Peyer's patch (tissue), 4 donors: ENCODE measurements around the gene FRMD4A. TPM values are rescaled to one million over a fixed set of nuclear protein-coding genes. Genes with fewer than 3 reads are reported as not detected.

Experiments used
- DNase-seq, 3 donors: peaks; one replicate each; pipeline ENCODE4 v3.0.0-alpha.2; 2017 to 2019
- H3K27ac ChIP-seq, 4 donors: fragments of 200-600 bp; sonication (generic); one replicate each; pipeline ENCODE4 v1.5.1; 2016 to 2019
- H3K27me3 ChIP-seq, 2 donors: fragments of 200-600 bp; sonication (generic); one replicate each; pipeline ENCODE4 v1.5.1; 2019
- H3K36me3 ChIP-seq, 3 donors: fragments of 200-600 bp; sonication (generic); one replicate each; pipeline ENCODE4 v1.5.1; 2016 to 2019
- H3K4me1 ChIP-seq, 4 donors: fragments of 200-600 bp; sonication (generic); one replicate each; pipeline ENCODE4 v1.5.1; 2016 to 2019
- H3K4me3 ChIP-seq, 4 donors: fragments of 200-600 bp; sonication (generic); 1 replicate in 3 of 4; 2 replicates in 1 of 4; pipeline ENCODE4 v1.5.1; 2016 to 2019; ENCODE audit warnings: mild to moderate bottlenecking in 1 of 4
- H3K9me3 ChIP-seq, 4 donors: fragments of 200-600 bp; sonication (generic); one replicate each; pipeline ENCODE4 v1.5.1; 2016 to 2019; ENCODE audit warnings: mild to moderate bottlenecking in 1 of 4
- CTCF ChIP-seq, 6 experiments: fragments of 450-650 bp in 4 of 6; fragments of 200-600 bp in 2 of 6; sonication (generic) in 1 of 6; IDR thresholded peaks; one replicate each; pipeline ENCODE4 v1.5.1; 2017 to 2019; ENCODE audit warnings: antibody characterized with exemption in 6 of 6, mild to moderate bottlenecking in 3 of 6, moderate library complexity in 1 of 6
- POLR2A ChIP-seq, 2 donors: fragments of 450-650 bp; IDR thresholded peaks; one replicate each; pipeline ENCODE4 v1.5.1; 2017; ENCODE audit warnings: antibody characterized with exemption in 2 of 2, mild to moderate bottlenecking in 2 of 2, moderate library complexity in 2 of 2
- total RNA-seq, 4 donors: library from RNA; depleted of rRNA; stranded (reverse); fragments of >200 nt; gene quantifications; one replicate each; pipeline ENCODE4 v1.1.0, GENCODE V29; 2016

The FRMD4A gene
- total RNA-seq, 4 donors from 2014 or later: 3.0 to 47.9 (median 5.9) TPM

GRCh38 chr10:13654846-13655245 is 675.9 kb downstream of the FRMD4A start:
- Histone ChIP-seq H3K27ac (no peak overlapping the region), H3K27me3 (no peaks in the 10 kb centered on the region), H3K36me3 (peaks cover 0 to 49% (median 0%) of the 10 kb centered on the region in 3 donors), H3K4me3 (no peak overlapping the region), H3K4me1 (peaks cover 0 to 9% (median 0%) of the 10 kb centered on the region in 4 donors), H3K9me3 (no peaks in the 10 kb centered on the region)
- no peak for TF ChIP-seq CTCF (IDR thresholded peaks at IDR 0.05)
- no peak for TF ChIP-seq POLR2A (IDR thresholded peaks at IDR 0.05)
- DNase-seq: no peak

GRCh38 chr10:13654118-13654830 is 676.5 kb downstream of the FRMD4A start:
- Histone ChIP-seq H3K9me3 (no peaks in the 10 kb centered on the region), H3K4me3 (no peak overlapping the region), H3K4me1 (peaks cover 0 to 3% (median 0%) of the 10 kb centered on the region in 4 donors), H3K27ac (no peak overlapping the region), H3K27me3 (no peaks in the 10 kb centered on the region), H3K36me3 (peaks cover 0 to 53% (median 0%) of the 10 kb centered on the region in 3 donors)
- no peak for TF ChIP-seq POLR2A (IDR thresholded peaks at IDR 0.05)
- DNase-seq: no peak

DNA sequence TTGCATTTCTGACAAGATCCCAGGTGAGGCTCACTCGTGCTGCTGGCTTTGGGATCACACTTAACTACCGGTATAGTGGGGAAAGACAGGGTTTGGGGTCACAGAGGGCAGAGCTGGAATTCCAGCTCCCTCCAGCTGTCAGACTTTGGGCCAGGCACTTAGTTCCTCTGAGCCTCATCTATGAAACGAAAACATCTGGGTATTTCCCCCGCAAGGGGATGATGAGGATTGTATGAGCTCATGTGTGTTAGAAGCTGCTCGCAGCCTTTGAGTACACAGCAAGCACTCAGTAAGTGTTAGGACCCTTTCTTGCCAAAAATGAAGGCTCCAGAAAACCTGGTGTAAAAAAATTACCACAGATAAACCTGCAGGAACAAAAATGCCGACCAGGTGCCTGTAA is 677.9 kb downstream of the FRMD4A start:
- Histone ChIP-seq H3K4me1 (no peaks in the 10 kb centered on the region), H3K27me3 (no peaks in the 10 kb centered on the region), H3K4me3 (no peak overlapping the region), H3K27ac (no peak overlapping the region), H3K9me3 (no peaks in the 10 kb centered on the region), H3K36me3 (peaks cover 0 to 53% (median 0%) of the 10 kb centered on the region in 3 donors)
- TF ChIP-seq POLR2A (IDR thresholded peaks at IDR 0.05) (no peak), CTCF (IDR thresholded peaks at IDR 0.05) (no peak)
- no peak for DNase-seq

DNA sequence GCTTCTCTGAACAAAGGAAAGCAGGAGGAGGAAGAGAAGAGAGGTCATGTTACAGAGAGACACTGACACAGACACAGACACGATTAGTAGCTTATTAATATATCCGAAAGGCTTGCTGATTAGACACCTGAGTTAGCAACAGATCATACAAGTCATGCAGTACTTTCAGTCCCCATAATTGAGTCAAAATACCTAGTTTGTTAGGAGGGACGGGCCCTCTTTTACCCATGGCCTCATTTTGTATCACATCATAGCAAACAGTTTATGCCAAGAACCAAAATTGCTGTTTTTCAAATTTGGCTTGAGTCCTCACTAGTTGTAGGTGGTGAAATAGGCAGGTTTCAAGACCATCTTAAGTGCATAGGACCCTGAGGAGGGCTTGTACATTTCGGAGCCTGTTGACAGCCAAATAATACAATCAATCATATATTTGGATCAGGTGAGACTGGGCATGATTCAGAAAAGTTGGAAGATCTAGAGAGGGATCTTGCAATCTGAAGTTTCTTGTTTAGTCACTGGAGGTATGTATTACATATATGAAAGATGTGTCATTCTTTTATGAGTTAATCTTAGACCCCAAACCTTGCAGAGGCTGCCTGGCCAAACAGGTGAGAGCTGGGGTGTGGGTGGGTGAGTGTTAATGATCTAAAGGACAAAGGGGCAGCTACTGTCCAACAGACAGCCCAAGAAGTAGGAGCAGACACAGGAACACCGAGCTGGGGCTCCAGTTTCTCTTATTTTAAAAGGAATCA is 678.6 kb downstream of the FRMD4A start:
- H3K27ac ChIP-seq: no peak overlapping the region
- TF ChIP-seq POLR2A (IDR thresholded peaks at IDR 0.05): no peak
- TF ChIP-seq CTCF (IDR thresholded peaks at IDR 0.05): no peak
- H3K36me3 ChIP-seq: peaks cover 0 to 51% (median 0%) of the 10 kb centered on the region in 3 donors
- no peaks in the 10 kb centered on the region for H3K27me3 ChIP-seq
- no peaks in the 10 kb centered on the region for H3K9me3 ChIP-seq
- H3K4me1 ChIP-seq: no peaks in the 10 kb centered on the region
- DNase-seq: no peak
- H3K4me3 ChIP-seq: no peak overlapping the region

DNA sequence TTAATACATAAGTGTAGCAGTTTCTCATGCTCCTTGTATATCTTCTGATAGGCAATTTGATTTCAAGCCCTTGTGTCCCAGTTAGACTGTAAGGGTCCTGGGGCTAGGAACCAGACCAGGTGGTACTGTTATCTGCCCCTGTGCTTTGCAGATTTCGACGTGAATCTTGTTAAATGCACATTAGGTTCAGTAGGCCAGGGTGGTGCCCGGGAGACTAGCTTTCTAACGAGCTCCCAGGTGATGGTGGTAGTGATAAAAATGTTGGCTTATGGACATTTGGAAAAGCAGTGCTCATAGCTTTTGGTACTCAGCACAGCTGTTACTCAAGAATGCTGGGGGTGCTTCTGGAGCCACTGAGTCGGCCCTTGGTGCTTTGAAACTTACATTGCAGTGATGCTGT is 679.8 kb downstream of the FRMD4A start:
- H3K9me3 ChIP-seq: no peaks in the 10 kb centered on the region
- no peak for TF ChIP-seq POLR2A (IDR thresholded peaks at IDR 0.05)
- no peak for TF ChIP-seq CTCF (IDR thresholded peaks at IDR 0.05)
- no peaks in the 10 kb centered on the region for H3K27me3 ChIP-seq
- peaks cover 0 to 51% (median 0%) of the 10 kb centered on the region in 3 donors for H3K36me3 ChIP-seq
- DNase-seq: no peak
- no peak overlapping the region for H3K4me3 ChIP-seq
- H3K4me1 ChIP-seq: no peaks in the 10 kb centered on the region
- no peak overlapping the region for H3K27ac ChIP-seq
